ENCODE data around the gene YWHAB.

- no peak for TF ChIP-seq CTCF (conservative IDR thresholded peaks at IDR 0.05; ENCODE audit: low read depth, low read length)
- no peak for TF ChIP-seq EZH2 (IDR thresholded peaks at IDR 0.05; ENCODE audit: borderline replicate concordance, low read depth, low read length, poor library complexity, severe bottlenecking)
Observed at GRCh38 chr20:44945261-44945660, 59.8 kb downstream of the YWHAB start.
